GM19452 (cell line): Measurements from ENCODE around the gene MARK1.
A peak's percentile ranks its signal among the peaks of the same experiment; 100 is the strongest.

Experiments used
- ATAC-seq: cut with Tn5 transposase; IDR thresholded peaks from one replicate; pipeline ENCODE4 v1.9.1; 2021; ENCODE audit not compliant: unreplicated experiment

Gene MARK1

DNA sequence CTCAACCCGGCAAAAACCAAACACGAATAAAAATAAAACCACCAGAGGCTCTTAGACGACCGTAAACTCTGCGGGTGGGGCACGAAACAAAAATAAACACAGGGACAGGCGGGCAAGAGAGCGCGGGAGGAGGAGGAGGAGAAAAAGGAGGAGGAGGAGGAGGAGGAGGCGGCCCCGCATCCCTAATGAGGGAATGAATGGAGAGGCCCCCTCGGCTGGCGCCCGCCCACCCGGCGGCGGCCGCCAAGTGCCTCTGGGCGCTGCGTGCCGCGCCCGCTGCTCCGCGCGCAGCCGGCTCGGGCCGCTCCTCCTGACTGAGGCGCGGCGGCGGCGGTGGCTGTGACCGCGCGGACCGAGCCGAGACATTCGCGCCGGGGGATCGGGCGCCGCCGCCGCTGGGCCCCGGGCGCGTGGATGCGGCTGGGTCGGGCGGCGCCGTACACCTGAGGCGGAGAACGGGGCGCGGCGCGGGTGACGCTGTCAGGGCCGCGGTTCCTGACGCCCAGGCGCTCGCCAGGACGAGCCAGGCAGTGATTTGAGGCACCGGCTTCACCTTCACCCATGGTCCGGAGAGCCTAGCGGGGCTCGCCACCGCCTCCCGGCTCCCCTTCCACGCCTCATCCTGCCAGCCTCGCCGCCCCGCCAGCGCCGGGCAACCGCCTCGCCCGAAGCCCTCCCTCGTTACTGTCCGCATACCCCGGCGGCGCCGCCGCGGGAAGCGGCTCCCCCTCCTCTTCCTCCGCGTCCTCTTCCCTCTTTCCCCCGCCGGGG is at the start of gene MARK1:
TSS of gene MARK1 (plus strand) at position 229 of the 771 bp plus-strand sequence. CDS start 687 bp downstream, outside the sequence.
- peak; percentile 60 for ATAC-seq

DNA sequence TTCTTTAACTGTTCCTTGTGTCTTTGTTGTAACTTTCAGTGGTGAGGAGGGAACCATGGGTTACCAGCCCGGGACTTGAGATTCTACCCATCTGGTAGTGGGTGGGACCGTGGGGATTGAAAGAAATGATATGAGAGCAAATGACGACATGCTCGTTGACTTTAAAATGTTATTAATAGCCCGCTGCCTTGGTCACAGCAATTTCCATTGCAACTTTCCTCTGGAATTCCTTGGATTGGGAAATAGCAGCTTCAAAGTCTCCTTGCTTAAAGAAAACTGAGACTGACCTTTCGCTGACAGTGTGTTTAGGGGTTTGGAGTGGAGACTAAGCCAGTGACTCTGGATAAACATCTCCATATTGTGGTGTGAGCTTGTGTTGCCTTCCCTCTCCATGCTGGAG is 44.2 kb upstream of the MARK1 start:
- no peak for ATAC-seq

DNA sequence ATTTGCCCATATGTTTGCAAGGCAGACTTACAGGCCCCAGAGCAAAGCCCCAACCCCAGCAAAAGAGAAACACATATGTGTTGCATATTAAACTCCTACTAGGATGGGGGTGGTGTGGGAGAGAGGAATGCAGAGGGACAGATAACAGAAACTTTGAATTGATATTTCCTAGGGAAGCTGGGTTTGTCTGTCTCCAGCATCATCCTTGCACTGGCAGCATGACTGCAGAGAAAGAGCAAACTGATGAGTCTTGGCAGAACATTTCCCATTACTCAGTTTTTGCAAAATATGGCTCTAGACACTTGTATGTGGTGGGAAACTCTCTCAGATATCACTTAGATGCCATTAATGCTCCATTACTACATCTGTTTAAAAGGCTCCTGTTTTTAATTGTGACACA is 43.8 kb upstream of the MARK1 start:
- ATAC-seq = no peak

DNA sequence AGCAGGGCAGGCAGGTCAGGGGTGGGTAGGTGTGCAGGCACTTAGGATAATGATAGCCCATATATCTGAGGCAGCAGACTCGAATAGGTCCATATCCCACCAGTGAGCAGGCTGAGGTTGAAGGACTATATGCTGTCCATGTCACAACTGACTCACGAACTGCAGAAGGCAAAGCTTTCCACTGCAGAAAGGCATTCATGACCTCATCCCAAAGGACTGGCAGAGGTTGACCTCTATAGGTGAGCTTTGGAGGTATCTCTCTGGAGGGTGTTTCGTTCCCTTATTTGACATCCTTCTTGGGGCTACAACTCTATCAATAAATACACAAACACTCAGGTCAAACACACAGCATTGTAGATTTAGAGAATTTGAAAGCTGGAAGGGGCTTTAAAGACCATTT is 42.8 kb upstream of the MARK1 start:
- ATAC-seq = no peak

DNA sequence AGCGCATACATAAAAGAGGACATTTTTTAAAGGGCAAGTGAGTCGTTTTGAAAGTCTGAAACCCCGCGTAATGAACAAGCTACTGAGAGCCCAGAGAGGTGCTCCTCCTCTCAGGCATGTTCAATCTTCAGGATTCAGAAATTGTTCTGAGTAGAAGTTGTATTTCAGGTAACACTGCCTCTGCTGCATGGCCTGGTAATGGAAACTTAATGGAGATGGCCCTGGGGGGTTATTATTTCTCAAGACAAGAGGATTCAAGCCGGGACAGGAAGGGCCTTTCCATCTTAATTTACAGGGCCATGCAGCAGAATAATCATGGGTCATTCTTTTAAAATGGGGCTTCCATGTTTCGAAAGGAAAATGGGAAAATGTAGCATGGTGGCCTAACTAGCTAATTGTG is 42.1 kb upstream of the MARK1 start:
- ATAC-seq = no peak

DNA sequence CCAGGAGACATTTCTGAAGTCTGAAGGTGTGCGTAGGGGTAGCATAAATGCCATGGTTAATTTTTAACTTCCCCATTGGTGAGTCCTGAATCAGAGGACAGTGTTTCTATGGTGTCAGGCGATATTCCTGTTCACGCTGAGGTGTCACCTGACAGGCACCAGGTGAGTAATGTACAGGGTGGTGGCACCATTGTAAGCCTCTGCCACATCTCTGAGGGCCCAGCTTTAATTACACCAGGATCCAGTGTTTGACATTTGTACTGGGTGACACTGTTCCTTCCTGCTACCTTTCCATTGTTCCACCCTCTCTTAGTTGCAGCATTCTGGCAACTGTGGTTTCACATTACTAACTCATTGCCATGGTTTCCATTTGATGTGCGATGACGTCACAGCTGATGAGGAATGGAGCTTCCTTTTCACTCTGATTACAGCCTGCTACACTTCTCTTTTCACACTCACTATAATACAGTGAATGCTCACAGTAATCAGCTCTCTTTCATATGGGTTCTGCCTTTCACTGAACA is 40.6 kb upstream of the MARK1 start:
- no peak for ATAC-seq

DNA sequence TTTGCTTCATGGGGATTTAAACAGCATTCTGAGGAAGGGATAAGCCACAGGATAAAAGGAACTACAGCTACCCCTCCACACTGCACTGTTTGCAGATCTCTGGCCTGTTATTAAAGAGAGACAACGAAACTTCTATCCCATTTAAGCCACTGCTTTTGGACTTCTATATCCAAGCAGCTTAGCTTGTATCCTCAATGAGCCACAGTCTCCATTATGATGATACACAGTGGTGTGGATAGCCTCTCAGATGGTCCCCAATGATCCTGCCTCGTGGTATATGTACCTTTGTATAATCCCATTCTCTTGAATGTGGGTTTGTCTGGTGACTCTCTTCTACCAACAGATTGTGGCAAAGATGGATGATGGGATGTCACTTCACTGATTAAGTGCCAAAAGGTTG is 36.0 kb upstream of the MARK1 start:
- ATAC-seq = no peak

DNA sequence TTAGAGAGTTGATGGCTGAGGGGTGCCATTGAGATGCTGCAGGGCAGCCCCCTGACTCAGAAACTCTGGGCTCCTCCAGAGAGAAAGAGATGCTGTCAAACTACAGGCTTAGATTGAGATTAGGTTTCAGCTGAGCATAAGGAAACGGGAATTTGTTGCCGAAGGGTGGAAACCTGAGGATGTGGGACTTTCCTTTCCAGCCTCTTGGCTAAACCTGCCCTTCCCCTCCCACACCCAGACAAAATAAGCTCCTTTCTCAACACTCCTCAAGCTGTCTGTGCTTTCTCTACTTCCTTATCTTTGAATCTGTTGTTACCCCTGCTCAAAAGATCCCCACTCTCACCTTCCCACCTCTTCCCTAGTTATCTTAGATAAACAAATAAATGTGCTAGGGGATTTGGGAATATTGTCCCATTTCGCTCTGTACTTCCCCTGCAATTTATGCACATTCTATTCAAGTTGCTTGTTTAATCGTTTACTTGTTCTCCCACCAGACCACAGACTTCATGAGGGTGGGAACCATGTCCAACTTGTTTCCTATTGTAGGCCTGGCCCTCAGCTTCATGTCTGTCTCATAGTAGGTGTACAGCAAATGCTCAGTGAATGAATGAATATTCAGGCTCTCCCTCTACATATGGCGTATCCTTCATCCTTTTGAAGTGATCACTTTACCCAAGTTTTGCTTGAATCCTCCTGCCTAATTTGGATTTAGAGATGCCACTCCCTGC is 30.6 kb upstream of the MARK1 start:
- ATAC-seq = no peak

DNA sequence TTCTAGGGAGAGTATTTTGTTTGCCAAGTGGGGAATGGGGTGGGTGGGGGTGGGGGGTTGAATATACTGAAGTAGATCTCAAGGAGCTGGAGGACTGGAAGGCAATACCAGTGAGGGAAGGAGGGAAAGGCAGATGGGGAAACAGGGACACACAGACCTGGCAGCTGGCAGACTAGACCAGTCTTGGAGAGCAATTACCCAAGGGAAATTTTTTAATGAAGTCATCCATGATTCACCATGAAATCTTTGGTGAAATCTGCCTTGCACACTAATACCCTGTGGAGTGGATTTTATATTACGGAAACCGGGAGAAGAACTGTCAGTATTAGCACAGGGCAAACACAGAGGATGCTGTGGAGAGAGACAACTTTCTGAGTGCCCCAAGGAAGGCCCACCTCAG is 29.7 kb upstream of the MARK1 start:
- ATAC-seq = no peak

DNA sequence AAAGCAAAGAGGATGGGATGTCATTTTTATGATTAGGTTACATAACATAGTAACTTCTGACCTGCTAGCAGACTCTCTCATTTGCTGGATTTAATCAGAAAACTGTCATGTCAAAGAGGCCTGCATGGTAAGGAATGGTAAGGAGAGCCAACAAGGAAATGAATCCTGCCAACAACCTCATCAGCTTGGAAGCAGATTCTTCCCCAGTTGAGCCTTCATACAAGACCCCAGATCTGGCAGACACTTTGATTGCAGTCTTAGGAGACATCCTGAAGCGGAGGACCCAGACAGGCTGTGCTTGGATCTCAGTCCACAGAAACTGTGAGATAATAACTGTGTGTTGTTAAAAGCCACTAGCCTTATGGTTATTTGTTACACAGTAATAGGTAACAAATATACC is 27.6 kb upstream of the MARK1 start:
- ATAC-seq = no peak

DNA sequence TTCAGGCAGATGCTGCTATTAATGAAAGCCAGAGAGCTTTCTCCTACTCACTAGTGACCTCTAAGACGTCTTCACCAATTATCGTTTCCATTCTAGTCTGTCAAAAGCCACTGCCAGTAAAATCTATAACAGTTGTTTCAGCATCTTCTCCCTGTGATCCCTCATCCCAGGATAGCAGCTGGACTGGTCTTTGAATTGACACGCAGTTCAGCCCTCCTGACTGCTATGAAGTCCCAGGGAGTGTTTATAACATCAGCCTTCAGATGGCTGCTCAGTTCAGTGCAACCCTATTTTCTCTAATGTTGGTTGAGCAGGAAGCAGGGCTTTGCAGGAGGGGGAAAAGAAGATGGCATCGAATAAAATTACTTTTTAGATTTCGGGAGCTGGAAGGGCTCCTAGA is 23.6 kb upstream of the MARK1 start:
- ATAC-seq = no peak

DNA sequence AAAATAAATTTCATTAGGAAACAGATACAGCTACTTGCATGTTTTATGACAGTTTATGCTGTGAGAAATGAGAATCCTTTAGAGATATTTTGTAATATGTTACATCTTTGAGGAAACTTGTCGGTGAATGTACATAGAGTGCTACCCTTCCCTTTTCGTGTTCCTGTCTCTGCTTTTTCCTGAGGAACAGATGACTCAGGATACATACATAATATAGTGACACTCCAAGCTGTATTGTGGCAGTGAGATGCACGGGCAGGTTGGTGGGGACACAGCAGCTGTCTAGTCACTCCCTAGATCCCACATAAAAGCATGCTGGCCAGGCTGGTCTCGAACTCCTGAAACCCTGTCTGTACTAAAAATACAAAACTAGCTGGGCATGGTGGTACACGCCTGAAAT is 20.9 kb upstream of the MARK1 start:
- no peak for ATAC-seq

DNA sequence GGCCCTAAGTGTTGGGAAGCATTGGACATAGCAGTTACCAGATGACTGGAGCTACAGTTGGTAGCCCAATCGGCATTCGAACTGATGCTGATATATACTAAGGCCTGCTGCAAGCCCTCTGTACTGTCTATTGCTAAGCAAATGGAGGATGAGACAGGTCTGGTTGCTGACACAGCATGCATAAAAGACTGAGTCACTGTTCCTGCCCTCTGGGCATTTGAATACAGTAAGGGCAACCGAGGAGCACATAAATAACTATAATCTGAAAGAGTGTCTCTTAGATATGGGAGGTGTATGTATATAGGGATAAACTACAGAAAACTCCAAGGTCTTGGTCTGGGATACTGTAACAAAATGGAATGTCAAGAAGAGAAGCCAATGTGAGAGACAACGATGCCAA is 16.8 kb upstream of the MARK1 start:
- no peak for ATAC-seq

DNA sequence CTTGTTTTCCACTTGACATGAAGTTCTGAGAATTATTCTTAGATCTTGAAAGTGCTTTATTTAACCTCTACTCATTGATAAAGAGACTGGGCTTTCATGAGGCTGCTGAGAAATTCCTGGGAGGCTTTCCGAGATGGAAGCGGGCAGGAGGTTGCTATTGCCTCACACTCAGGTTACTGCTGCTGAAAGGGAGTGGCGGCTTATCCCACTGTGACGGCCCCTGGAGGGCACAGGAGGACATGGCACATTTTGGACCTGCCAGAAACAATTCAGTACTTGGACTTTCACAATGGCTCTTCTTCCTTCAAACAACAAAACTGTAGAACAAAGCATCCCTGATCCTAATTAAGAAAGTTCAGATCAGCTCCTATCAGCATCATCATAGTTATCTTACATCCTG is 16.2 kb upstream of the MARK1 start:
- no peak for ATAC-seq

DNA sequence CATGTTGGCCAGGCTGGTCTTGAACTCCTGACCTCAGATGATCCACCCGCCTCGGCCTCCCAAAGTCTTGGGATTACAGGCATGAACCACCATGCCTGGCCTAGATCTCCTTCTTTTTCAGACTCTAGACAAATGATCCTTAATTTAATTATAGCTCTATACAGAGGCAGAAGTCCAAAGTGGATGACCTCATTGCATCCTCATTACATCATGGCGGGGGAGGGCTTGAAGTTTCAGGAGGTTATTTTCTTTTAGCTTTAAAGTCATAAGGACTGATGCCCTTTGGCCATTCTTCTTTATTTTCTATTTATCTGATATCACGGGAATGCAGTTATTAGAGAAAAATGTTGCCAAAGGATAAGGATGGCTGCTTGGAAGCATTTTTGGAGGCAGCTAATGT is 14.1 kb upstream of the MARK1 start:
- ATAC-seq = no peak

DNA sequence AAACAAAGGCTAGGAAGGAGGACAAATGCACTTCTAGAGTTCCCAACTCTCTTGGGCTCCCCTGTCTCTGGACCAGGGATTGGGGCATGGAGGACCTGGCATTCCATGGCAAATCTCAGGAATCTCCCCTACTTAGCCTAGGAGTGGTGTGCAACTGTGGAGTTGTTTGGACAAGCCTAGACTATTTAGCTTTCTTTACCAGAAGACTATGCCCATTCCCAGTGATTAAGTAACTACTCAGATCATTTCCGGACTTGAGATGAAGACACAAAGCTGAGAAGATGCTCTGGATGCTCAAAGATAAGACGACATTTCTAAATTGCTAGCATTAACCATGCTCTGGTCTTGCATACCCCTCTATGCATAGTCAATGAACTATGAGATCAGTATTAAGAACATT is 13.7 kb upstream of the MARK1 start:
- ATAC-seq = no peak

DNA sequence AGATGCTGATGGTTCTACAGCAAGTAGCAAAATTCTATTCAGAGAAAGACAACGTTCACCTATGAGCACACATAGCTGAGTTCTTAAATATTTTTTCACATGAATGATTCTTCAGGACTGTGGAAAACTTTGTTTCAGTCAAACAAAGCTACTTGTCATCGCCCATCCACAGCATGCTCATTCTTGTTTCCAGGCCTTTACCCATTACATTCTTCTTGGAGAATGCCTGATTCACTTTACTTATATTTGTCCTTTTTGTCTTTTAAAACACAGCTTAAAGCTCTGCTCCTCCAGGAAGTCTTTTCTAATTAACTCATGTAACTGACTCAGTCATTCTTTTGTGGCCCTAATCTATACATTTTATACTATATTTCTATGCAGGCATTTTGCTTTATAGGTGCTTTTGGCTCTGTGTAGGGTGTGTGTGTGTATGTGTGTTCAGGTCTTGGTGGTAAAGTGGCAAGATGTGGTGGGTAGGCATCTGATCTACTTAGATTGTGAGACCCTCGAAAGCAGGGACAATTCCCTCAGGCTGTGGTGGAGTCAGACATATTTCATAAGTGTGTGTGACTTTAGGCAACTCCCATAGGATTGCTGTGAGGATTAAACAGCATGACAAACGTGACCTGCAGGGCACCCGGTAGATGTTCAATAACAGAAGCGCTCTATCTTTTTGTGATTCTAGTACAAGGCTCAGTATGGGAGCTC is 11.8 kb upstream of the MARK1 start:
- ATAC-seq = no peak

DNA sequence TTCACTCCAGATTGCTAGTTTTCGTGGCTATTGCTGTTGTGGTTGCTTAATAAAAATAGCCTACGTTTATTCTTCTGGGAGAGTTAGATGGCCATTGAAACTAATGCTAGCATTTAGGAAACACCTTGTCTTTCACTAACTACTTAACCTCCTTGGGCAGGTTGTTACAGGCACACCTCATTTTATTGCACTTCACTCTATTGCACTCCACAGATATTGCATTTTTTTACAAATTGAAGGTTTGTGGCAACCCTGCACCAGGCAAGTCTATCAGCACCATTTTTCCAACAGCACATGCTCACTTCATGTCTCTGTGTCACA is 11.3 kb upstream of the MARK1 start:
- ATAC-seq = no peak

DNA sequence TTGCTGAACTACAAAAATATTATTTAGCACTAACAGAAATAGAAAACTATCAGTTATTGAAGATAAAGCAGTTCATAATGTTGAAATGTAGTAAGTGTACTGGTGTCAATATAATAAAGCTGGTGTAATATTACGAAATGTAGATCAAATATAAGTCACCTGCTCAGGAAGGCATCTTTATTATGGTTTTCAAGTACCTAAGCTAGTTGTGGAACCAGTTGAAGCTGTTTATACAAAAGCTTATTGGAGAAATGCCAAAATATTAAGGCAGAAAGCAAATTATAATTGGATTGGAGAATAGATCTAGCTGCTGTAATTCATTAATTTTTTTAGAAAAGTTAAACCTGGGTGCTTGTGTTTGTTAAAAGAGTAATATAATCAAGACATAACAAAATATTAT is 6.2 kb upstream of the MARK1 start:
- ATAC-seq = no peak

DNA sequence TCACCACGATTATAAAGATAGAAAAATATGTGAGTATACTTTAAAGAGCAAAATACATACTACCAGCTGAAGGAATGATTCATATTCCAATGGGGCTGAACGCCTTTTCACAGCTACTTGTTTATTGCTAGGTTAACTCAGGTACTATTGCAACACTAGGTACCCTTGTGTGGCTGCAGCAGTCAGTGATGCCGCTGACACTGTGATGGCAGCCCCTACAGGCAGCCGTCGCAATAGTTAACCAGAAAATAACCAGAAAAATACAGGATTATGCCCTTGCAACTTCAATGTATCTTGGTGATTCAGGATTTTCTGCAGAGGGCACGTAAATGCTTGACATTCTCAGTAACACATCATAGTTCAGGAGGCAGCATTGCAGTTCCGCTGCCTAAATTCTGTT is 1.6 kb upstream of the MARK1 start:
- ATAC-seq = no peak

DNA sequence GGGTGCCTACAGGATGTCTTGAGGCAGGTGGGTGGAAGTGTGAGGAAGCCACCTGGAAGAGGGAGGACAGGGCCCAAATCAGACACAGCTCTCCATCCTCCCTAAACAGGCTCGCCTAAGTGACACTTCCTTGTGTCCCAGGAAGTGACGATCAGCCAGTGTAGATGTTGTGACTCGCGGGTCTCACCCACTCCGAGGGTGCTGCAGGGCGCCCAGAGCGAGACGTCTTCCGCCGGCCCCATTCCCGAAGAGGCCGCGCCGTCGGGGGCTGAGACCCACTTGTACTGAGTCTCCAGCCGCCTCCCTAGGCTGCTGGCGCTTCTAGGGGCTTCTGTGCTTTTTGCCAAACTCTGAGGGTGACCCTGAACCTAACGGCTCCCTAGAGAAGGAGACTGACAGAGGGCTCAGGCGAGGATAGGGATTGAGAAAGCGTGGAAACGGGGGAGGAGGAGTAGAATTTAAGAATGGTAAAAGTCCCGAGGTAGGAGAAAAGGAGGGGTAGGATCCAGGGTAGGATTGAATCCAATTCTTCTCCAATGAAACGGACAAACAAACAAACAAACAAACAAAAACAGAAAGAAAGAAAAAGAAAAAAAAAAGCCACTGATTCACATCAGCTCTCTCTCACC is 543 bp upstream of the MARK1 start:
- no peak for ATAC-seq
